HuH-7 (cell line): ENCODE data around the gene NEK10.

ENCODE experiments used
- DNase-seq: peaks from one replicate; pipeline ENCODE4 v3.0.0; 2011; ENCODE audit warnings: low spot score

NEK10 gene

DNA sequence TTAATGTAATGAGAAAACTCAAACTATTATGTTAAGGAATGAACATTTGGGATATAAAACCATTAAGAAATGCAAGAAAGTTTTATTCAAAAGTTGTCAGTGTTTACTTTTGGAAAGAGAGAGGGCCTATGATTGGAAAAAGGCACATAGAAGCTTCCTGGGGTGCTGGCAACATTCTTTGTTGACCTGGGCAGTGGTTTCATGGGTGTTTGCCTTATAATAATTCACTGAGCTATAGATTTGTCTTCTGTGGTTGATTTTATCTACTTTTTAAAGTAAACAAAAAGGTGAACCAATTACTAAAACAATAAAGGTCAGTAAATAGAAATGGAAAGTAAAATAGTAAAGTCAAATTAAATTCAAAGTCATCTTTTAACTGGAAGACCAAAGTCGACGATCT is 308.8 kb downstream of the NEK10 start:
- DNase-seq = no peak
